ENCODE data around the gene ACAP2. TPM values are rescaled to one million over a fixed set of nuclear protein-coding genes. Genes with fewer than 3 reads are reported as not detected.
"Not testable (repeated sequence)": the region's sequence is repeated elsewhere in the genome, so short reads cannot be mapped to it uniquely, and the experiment has no call there.

ACAP2 gene, protein sequence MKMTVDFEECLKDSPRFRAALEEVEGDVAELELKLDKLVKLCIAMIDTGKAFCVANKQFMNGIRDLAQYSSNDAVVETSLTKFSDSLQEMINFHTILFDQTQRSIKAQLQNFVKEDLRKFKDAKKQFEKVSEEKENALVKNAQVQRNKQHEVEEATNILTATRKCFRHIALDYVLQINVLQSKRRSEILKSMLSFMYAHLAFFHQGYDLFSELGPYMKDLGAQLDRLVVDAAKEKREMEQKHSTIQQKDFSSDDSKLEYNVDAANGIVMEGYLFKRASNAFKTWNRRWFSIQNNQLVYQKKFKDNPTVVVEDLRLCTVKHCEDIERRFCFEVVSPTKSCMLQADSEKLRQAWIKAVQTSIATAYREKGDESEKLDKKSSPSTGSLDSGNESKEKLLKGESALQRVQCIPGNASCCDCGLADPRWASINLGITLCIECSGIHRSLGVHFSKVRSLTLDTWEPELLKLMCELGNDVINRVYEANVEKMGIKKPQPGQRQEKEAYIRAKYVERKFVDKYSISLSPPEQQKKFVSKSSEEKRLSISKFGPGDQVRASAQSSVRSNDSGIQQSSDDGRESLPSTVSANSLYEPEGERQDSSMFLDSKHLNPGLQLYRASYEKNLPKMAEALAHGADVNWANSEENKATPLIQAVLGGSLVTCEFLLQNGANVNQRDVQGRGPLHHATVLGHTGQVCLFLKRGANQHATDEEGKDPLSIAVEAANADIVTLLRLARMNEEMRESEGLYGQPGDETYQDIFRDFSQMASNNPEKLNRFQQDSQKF
- 20.4 TPM for total RNA-seq

GRCh38 chr3:195442573-195443390, at the start of gene ACAP2:
ACAP2 (minus strand) TSS chr3:195443020; CDS start chr3:195442847, 173 bp downstream.
- no peaks in the 10 kb centered on the region for H3K9me3 ChIP-seq
- peak within 1 kb of the TSS; percentile 84 to 89 for H3K4me3 ChIP-seq
- intact Hi-C loops (cut with DNase I) = loop anchor here (1.0 to 5.0 kb wide), 7 partner anchors 101 to 1855 kb away; partner anchors contain the start of genes DLG1, LSG1, PPP1R2 and XXYLT1
- peak within 1 kb of the TSS; percentile 89 to 92 for H3K27ac ChIP-seq
- H3K27me3 ChIP-seq = no peaks in the 10 kb centered on the region
- H3K36me3 ChIP-seq = no peaks in the 10 kb centered on the region
- peaks cover 0 to 8% of the 10 kb centered on the region in 2 donors for H3K4me1 ChIP-seq
- TF ChIP-seq CTCF (IDR thresholded peaks at IDR 0.05) = no peak
- peak; percentile 99 to 100 for DNase-seq (ENCODE audit: low spot score in 2 of 2)

DNA sequence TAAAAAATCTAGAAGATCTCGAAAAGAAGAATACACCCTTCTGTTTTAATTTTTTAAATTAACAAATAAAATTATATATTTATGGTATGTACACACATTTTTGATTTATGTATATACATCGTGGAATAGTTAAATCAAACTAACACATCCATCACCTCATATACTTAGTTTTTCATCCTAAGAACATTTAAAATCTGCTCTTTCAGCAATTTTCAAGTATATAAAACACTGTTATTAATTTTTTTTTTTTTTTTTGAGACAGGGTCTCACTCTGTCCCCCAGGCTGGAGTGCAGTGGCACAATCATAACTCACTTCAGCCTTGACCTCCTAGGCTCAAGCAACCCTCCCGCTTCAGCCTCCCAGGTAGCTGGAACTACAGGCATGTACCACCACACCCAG, 32.8 kb upstream of the ACAP2 start:
- H3K4me1 ChIP-seq = no peaks in the 10 kb centered on the region
- no peak overlapping the region for H3K4me3 ChIP-seq
- DNase-seq (ENCODE audit: low spot score in 2 of 2) = no peak
- no peaks in the 10 kb centered on the region for H3K36me3 ChIP-seq
- intact Hi-C loops (cut with DNase I) = no loop called here
- TF ChIP-seq CTCF (IDR thresholded peaks at IDR 0.05) = no peak
- no peaks in the 10 kb centered on the region for H3K9me3 ChIP-seq
- no peak overlapping the region for H3K27ac ChIP-seq
- no peaks in the 10 kb centered on the region for H3K27me3 ChIP-seq

- H3K27ac ChIP-seq; H3K9me3 ChIP-seq; H3K4me1 ChIP-seq; DNase-seq (ENCODE audit: low spot score in 2 of 2); intact Hi-C loops (cut with DNase I); H3K4me3 ChIP-seq; H3K36me3 ChIP-seq; H3K27me3 ChIP-seq: not testable (repeated sequence)
These were observed 32.3 kb upstream of the ACAP2 start for GRCh38 chr3:195475116-195475515.

DNA sequence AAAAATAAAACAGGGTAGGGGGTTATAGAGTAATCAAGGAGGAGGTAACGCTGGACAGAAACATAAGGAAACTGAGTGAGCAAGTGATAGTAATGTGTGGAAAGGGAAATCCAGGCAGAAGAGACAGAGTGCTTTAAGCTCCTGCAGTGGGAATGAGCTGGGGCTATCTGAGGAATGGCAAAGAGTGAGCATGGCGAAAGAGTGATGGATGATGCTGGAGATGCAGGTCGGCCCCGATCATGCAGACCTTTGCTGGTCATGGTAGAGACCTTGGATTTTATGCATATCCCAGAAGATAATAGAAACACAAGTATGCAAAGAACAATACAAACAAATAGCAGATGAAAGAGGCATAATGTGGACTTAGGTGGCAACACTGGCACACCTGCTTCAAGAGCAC, 26.0 kb upstream of the ACAP2 start:
- H3K4me1 ChIP-seq = no peaks in the 10 kb centered on the region
- DNase-seq (ENCODE audit: low spot score in 2 of 2) = no peak
- TF ChIP-seq CTCF (IDR thresholded peaks at IDR 0.05) = no peak

DNA sequence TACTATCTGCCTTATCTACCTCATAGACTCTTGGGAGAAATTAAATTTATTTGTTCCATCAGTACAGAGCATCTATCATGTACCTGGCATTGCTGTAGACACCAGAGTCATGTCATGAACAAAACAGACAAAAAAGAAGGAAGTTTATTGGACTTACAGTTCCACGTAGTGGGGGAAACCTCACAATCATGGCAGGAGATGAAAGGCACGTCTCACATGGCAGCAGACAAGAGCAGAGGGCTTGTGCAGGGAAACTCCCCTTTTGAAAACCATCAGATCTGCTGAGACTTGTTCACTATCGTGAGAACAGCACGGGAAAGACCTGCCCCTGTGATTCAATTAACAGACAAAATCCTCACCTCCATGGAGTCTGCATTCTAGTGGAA, 25.6 kb upstream of the ACAP2 start:
- TF ChIP-seq CTCF (IDR thresholded peaks at IDR 0.05) = no peak
- no peak for DNase-seq (ENCODE audit: low spot score in 2 of 2)
- intact Hi-C loops (cut with DNase I) = no loop called here

More for the DNA sequence above, 26.0 kb upstream of the ACAP2 start:
- no peaks in the 10 kb centered on the region for H3K27me3 ChIP-seq
- no peaks in the 10 kb centered on the region for H3K9me3 ChIP-seq
- H3K4me3 ChIP-seq = no peak overlapping the region
- no peaks in the 10 kb centered on the region for H3K36me3 ChIP-seq
- H3K27ac ChIP-seq = no peak overlapping the region
- intact Hi-C loops (cut with DNase I) = no loop called here

More for the DNA sequence above, 25.6 kb upstream of the ACAP2 start:
- H3K4me1 ChIP-seq = no peaks in the 10 kb centered on the region
- no peak overlapping the region for H3K4me3 ChIP-seq
- H3K27me3 ChIP-seq = no peaks in the 10 kb centered on the region
- H3K27ac ChIP-seq = no peak overlapping the region
- no peaks in the 10 kb centered on the region for H3K9me3 ChIP-seq
- H3K36me3 ChIP-seq = no peaks in the 10 kb centered on the region

All from ascending aorta (tissue), 2 donors.